Lower leg skin (tissue), 4 donors: ENCODE data around the gene KRTAP5-8. TPM values are rescaled to one million over a fixed set of nuclear protein-coding genes. Genes with fewer than 3 reads are reported as not detected.

Experiments
- DNase-seq, 2 donors: peaks; one replicate each; pipeline ENCODE4 v3.0.0-alpha.2; 2019; ENCODE audit warnings: low spot score in 2 of 2
- H3K4me3 ChIP-seq: fragments of 200-600 bp; sonication (generic); 2 replicates; pipeline ENCODE4 v1.5.1; 2017; ENCODE audit warnings: mild to moderate bottlenecking, low read depth; ENCODE audit not compliant: poor library complexity, severe bottlenecking
- CTCF ChIP-seq, 3 donors: fragments of 450-650 bp; IDR thresholded peaks; one replicate each; pipeline ENCODE4 v1.5.1; 2016; ENCODE audit warnings: antibody characterized with exemption in 3 of 3, mild to moderate bottlenecking in 3 of 3, moderate library complexity in 2 of 3
- POLR2A ChIP-seq, 2 donors: fragments of 450-650 bp; IDR thresholded peaks; one replicate each; pipeline ENCODE4 v1.6.1; 2016 to 2017; ENCODE audit warnings: antibody characterized with exemption in 2 of 2, mild to moderate bottlenecking in 1 of 2, moderate library complexity in 1 of 2
- WGBS, 2 donors: methylation state at CpG; one replicate each; pipeline ENCODE4 v1.1.5; 2018; 5-methylcytosine and 5-hydroxymethylcytosine counted together
- intact Hi-C: fragments of 100-400 bp; cut with DNase I; formaldehyde crosslinking; loops from one replicate; pipeline ENCODE4 v1.15.0; 2023; ENCODE audit warnings: low total_unique reads
- total RNA-seq, 4 donors: library from RNA; depleted of rRNA; stranded (reverse); fragments of >200 nt; gene quantifications; one replicate each; pipeline ENCODE4 v1.1.0, GENCODE V29; 2016

The KRTAP5-8 gene
- total RNA-seq, 4 donors from 2014 or later, result 1.1 to 12.4 TPM; not detected in 2

- no peak overlapping the region for H3K4me3 ChIP-seq
- WGBS, 2 donors, result 85 to 86% methylated on average over 6 of the region's 6 CpGs
- no peak for TF ChIP-seq POLR2A (IDR thresholded peaks at IDR 0.05)
- no peak for TF ChIP-seq CTCF (IDR thresholded peaks at IDR 0.05)
- intact Hi-C loops, result no loop called here
- DNase-seq, result no peak
Observed at GRCh38 chr11:71544525-71545214, 6.8 kb downstream of the KRTAP5-8 start.

GRCh38 chr11:71545405-71545966 is 7.7 kb downstream of the KRTAP5-8 start:
- 90% methylated on average over 12 of the region's 12 CpGs for WGBS, 2 donors
- no peak for DNase-seq
- intact Hi-C loops, result no loop called here
- no peak for TF ChIP-seq POLR2A (IDR thresholded peaks at IDR 0.05)
- TF ChIP-seq CTCF (IDR thresholded peaks at IDR 0.05), result no peak
- no peak overlapping the region for H3K4me3 ChIP-seq

GRCh38 chr11:71548120-71548519 is 10.3 kb downstream of the KRTAP5-8 start, which contains the start of gene KRTAP5-9:
Gene KRTAP5-9, plus strand, starts transcription at chr11:71548420. Its CDS starts 238 bp downstream, at chr11:71548658.
- no peak for DNase-seq
- H3K4me3 ChIP-seq, result no peak within 1 kb of the TSS
- intact Hi-C loops, result no loop called here
- 72 to 81% methylated on average over 5 of the region's 5 CpGs for WGBS, 2 donors
- no peak for TF ChIP-seq CTCF (IDR thresholded peaks at IDR 0.05)
- TF ChIP-seq POLR2A (IDR thresholded peaks at IDR 0.05), result no peak

GRCh38 chr11:71548716-71549151 is 10.9 kb downstream of the KRTAP5-8 start:
- intact Hi-C loops, result no loop called here
- TF ChIP-seq POLR2A (IDR thresholded peaks at IDR 0.05) (no peak), CTCF (IDR thresholded peaks at IDR 0.05) (no peak)
- H3K4me3 ChIP-seq, result no peak overlapping the region
- no peak for DNase-seq
- WGBS, 2 donors, result 57 to 58% methylated on average over 4 to 5 of the region's 5 CpGs

- TF ChIP-seq POLR2A (IDR thresholded peaks at IDR 0.05) (no peak), CTCF (IDR thresholded peaks at IDR 0.05) (no peak)
- intact Hi-C loops, result no loop called here
- no peak for DNase-seq
- no peak overlapping the region for H3K4me3 ChIP-seq
- 86 to 89% methylated on average over 1 of the region's 1 CpG for WGBS, 2 donors
Observed at GRCh38 chr11:71551711-71552110, 13.9 kb downstream of the KRTAP5-8 start.
